HG03280 (cell line): ENCODE data around the gene SCGB1C1.
"Not testable (repeated sequence)": the region's sequence is repeated elsewhere in the genome, so short reads cannot be mapped to it uniquely, and the experiment has no call there.

Source experiments
- ATAC-seq: cut with Tn5 transposase; IDR thresholded peaks from one replicate; pipeline ENCODE4 v1.9.1; 2021; ENCODE audit warnings: mild to moderate bottlenecking, moderate library complexity; ENCODE audit not compliant: unreplicated experiment

Gene SCGB1C1

GRCh38 chr11:192674-193128, at the start of gene SCGB1C1:
TSS of gene SCGB1C1 (plus strand) at chr11:193078. CDS start at chr11:193100, 22 bp downstream.
- ATAC-seq: not testable (repeated sequence)

- ATAC-seq: not testable (repeated sequence)
Observed at GRCh38 chr11:180242-180641, 12.6 kb upstream of the SCGB1C1 start.

GRCh38 chr11:189200-189783, 3.6 kb upstream of the SCGB1C1 start:
- ATAC-seq: not testable (repeated sequence)

- peak; percentile 85 for ATAC-seq
Observed at GRCh38 chr11:189843-190311, 3.0 kb upstream of the SCGB1C1 start.

- ATAC-seq: not testable (repeated sequence)
Observed at GRCh38 chr11:190546-190945, 2.3 kb upstream of the SCGB1C1 start.

- ATAC-seq: not testable (repeated sequence)
Observed at GRCh38 chr11:191490-192478, 1.1 kb upstream of the SCGB1C1 start.

- not testable (repeated sequence) for ATAC-seq
Observed at GRCh38 chr11:193481-193880, 603 bp downstream of the SCGB1C1 start.

- ATAC-seq: no peak
Observed at GRCh38 chr11:196786-197731, 4.2 kb downstream of the SCGB1C1 start.

- no peak for ATAC-seq
Observed at GRCh38 chr11:197741-198235, 4.9 kb downstream of the SCGB1C1 start.

- ATAC-seq: no peak
Observed at GRCh38 chr11:198236-198806, 5.4 kb downstream of the SCGB1C1 start.

- ATAC-seq: no peak
Observed at GRCh38 chr11:199004-199581, 6.2 kb downstream of the SCGB1C1 start.

- ATAC-seq: no peak
Observed at GRCh38 chr11:199782-200181, 6.9 kb downstream of the SCGB1C1 start.

- no peak for ATAC-seq
Observed at GRCh38 chr11:200224-201003, 7.5 kb downstream of the SCGB1C1 start.

- ATAC-seq: no peak
Observed at GRCh38 chr11:201966-202365, 9.1 kb downstream of the SCGB1C1 start.

- no peak for ATAC-seq
Observed at GRCh38 chr11:202490-202889, 9.6 kb downstream of the SCGB1C1 start.

- ATAC-seq: no peak
Observed at GRCh38 chr11:203056-203944, 10.4 kb downstream of the SCGB1C1 start.

- no peak for ATAC-seq
Observed at GRCh38 chr11:203945-204586, 11.2 kb downstream of the SCGB1C1 start.
